ENCODE measurements around the gene ANO1. TPM values are rescaled to one million over a fixed set of nuclear protein-coding genes. Genes with fewer than 3 reads are reported as not detected.

Gene ANO1
- total RNA-seq, 4 donors from 2014 or later: 87.7 to 133 (median 108) TPM

Other genes starting within 250 kb of the ANO1 start
- gene FADD, start 125.0 kb downstream of the ANO1 start, total RNA-seq: 10 to 100 TPM; 12.3 to 29.3 (median 18.1) TPM
- gene PPFIA1, start 192.4 kb downstream of the ANO1 start, total RNA-seq: 100 to 1,000 TPM in 1 of 4 donors, 10 to 100 TPM in 3; 34.9 to 141 (median 69.7) TPM